A549 (cell line): ENCODE measurements around the gene TEAD4. TPM values are rescaled to one million over a fixed set of nuclear protein-coding genes. Genes with fewer than 3 reads are reported as not detected.

Experiments used
- ATAC-seq, 2 experiments: fragments of 200-7000 bp in 1 of 2; fragments of >200 bp in 1 of 2; cut with Nextera tagmentation in 1 of 2; cut with Tn5 transposase in 1 of 2; 3 replicates each; pipeline versions ENCODE4 v1.8.0 to v1.9.1; 2018 to 2020; ENCODE audit warnings: mild to moderate bottlenecking in 1 of 2, moderate library complexity in 1 of 2
- CTCF ChIA-PET: fragments of 300-600 bp; sonication (Branson Sonifier 250); formaldehyde crosslinking; extraction: SDS; loops from one replicate; lab custom pipeline; 2021; ENCODE audit warnings: antibody characterized with exemption, inconsistent platforms; lab: Yijun Ruan, JAX
- POLR2A ChIA-PET: fragments of 350-600 bp; formaldehyde crosslinking; extraction: SDS; loops from one replicate; lab custom pipeline; 2021; ENCODE audit warnings: antibody characterized with exemption, inconsistent platforms; lab: Yijun Ruan, JAX
- DNase-seq, 2 experiments: peaks; one replicate each; pipeline versions ENCODE4 v3.0.0 to v3.0.0-alpha.2; 2011 to 2016; ENCODE audit warnings: low read depth in 1 of 2, low spot score in 1 of 2
- FAIRE-seq: peaks from 2 replicates; lab custom pipeline; 2011; peaks lifted over from hg19 to GRCh38; lab: Jason Lieb, UNC
- H3K27ac ChIP-seq, 2 experiments: fragments of >200 bp; sonication (Bioruptor Twin); formaldehyde crosslinking; 3 replicates each; pipeline ENCODE4 v1.5.1; 2016 to 2017
- H3K4me1 ChIP-seq: fragments of >200 bp; sonication (Bioruptor Twin); formaldehyde crosslinking; 3 replicates; pipeline ENCODE4 v1.6.1; 2016
- H3K4me2 ChIP-seq: fragments of >200 bp; sonication (Bioruptor Twin); formaldehyde crosslinking; 3 replicates; pipeline ENCODE4 v1.6.1; 2016
- H3K4me3 ChIP-seq: fragments of >200 bp; sonication (Bioruptor Twin); formaldehyde crosslinking; 3 replicates; pipeline ENCODE4 v1.5.1; 2016
- H3K9me3 ChIP-seq: fragments of >200 bp; sonication (Bioruptor Twin); formaldehyde crosslinking; 3 replicates; pipeline ENCODE4 v1.6.1; 2016
- BCL3 ChIP-seq: fragments of >200 bp; sonication (Bioruptor Twin); formaldehyde crosslinking; IDR thresholded peaks from 3 replicates; pipeline ENCODE4 v1.6.1; 2016
- BHLHE40 ChIP-seq: IDR thresholded peaks from 2 replicates; pipeline ENCODE4 v1.6.1; 2012; ENCODE audit warnings: low read depth, low read length, inconsistent platforms
- CBX8 ChIP-seq: fragments of 200-600 bp; sonication (generic); IDR thresholded peaks from 2 replicates; pipeline ENCODE4 v1.6.1; 2016
- CEBPB ChIP-seq, 2 experiments: fragments of >200 bp in 1 of 2; sonication (Bioruptor Twin) in 1 of 2; formaldehyde crosslinking in 1 of 2; IDR thresholded peaks; 2 replicates each; pipeline ENCODE4 v1.6.1; 2012 to 2016
- CTCF ChIP-seq: fragments of >200 bp; sonication (Bioruptor Twin); formaldehyde crosslinking; IDR thresholded peaks from 3 replicates; pipeline ENCODE4 v1.5.1; 2016
- ELK1 ChIP-seq: fragments of 150-350 bp; IDR thresholded peaks from 2 replicates; pipeline ENCODE4 v1.6.1; 2014; ENCODE audit warnings: low read depth, mild to moderate bottlenecking, low read length
- FOXS1 ChIP-seq: fragments of 250-450 bp; sonication (Bioruptor Pico); IDR thresholded peaks from 2 replicates; pipeline ENCODE4 v1.5.0; 2020; ENCODE audit warnings: mild to moderate bottlenecking, moderate library complexity
- JUN ChIP-seq, 2 experiments: fragments of >200 bp; sonication (Bioruptor Twin); formaldehyde crosslinking; IDR thresholded peaks; 2 replicates in 1 of 2; 3 replicates in 1 of 2; pipeline ENCODE4 v1.6.1; 2016 to 2017
- JUNB ChIP-seq: fragments of >200 bp; sonication (Bioruptor Twin); formaldehyde crosslinking; IDR thresholded peaks from 2 replicates; pipeline ENCODE4 v1.6.1; 2016
- KDM5A ChIP-seq: fragments of 200-600 bp; sonication (generic); IDR thresholded peaks from 2 replicates; pipeline ENCODE4 v1.6.1; 2016; ENCODE audit warnings: antibody characterized with exemption, mild to moderate bottlenecking
- MAZ ChIP-seq: fragments of 150-350 bp; IDR thresholded peaks from 2 replicates; pipeline ENCODE4 v1.6.1; 2014; ENCODE audit warnings: antibody characterized with exemption, low read depth, low read length, borderline replicate concordance
- NPAS2 ChIP-seq: fragments of 250-450 bp; sonication (Bioruptor Pico); IDR thresholded peaks from 2 replicates; pipeline ENCODE4 v1.8.0; 2022; ENCODE audit warnings: mild to moderate bottlenecking, moderate library complexity, borderline replicate concordance
- NR3C1 ChIP-seq: fragments of >200 bp; sonication (Bioruptor Twin); formaldehyde crosslinking; IDR thresholded peaks from 3 replicates; pipeline ENCODE4 v1.6.1; 2017
- POLR2AphosphoS2 ChIP-seq: conservative IDR thresholded peaks from 2 replicates; pipeline ENCODE4 v1.6.1; 2012; ENCODE audit warnings: low read length, improper control_type of control experiment, inconsistent platforms
- RAD21 ChIP-seq, 2 experiments: fragments of >200 bp in 1 of 2; sonication (Bioruptor Twin) in 1 of 2; formaldehyde crosslinking in 1 of 2; IDR thresholded peaks in 1 of 2; conservative IDR thresholded peaks in 1 of 2; 2 replicates in 1 of 2; 3 replicates in 1 of 2; pipeline ENCODE4 v1.6.1; 2012 to 2018; ENCODE audit warnings: inconsistent platforms in 1 of 2
- RARB ChIP-seq: fragments of 250-450 bp; sonication (Bioruptor Pico); IDR thresholded peaks from 2 replicates; pipeline ENCODE4 v1.8.0; 2021; ENCODE audit warnings: mild to moderate bottlenecking, moderate library complexity
- RNF2 ChIP-seq: fragments of 200-600 bp; sonication (generic); IDR thresholded peaks from 2 replicates; pipeline ENCODE4 v1.6.1; 2016; ENCODE audit warnings: low read depth, mild to moderate bottlenecking, antibody characterized with exemption, moderate library complexity, borderline replicate concordance
- SMC3 ChIP-seq: fragments of >200 bp; sonication (Bioruptor Twin); formaldehyde crosslinking; IDR thresholded peaks from 3 replicates; pipeline ENCODE4 v1.6.1; 2018; ENCODE audit warnings: inconsistent platforms
- TFCP2L1 ChIP-seq: fragments of 250-450 bp; sonication (Bioruptor Pico); IDR thresholded peaks from 2 replicates; pipeline ENCODE4 v1.5.0; 2021; ENCODE audit warnings: mild to moderate bottlenecking
- ZFP36 ChIP-seq: fragments of 450-650 bp; IDR thresholded peaks from 2 replicates; pipeline ENCODE4 v1.6.1; 2014; ENCODE audit warnings: borderline replicate concordance; ENCODE audit not compliant: partially characterized antibody
- WGBS: methylation state at CpG from one replicate; pipeline ENCODE4 v1.1.6; 2017; ENCODE audit errors: missing lambda C conversion rate; 5-methylcytosine and 5-hydroxymethylcytosine counted together
- polyA plus RNA-seq, 4 experiments: library from polyadenylated mRNA; depleted of rRNA in 3 of 4; stranded (reverse); fragments of >200 nt; fragmentation: RNase III in 1 of 4; extraction: RNeasy Plus Mini Kit Qiagen cat#74134 plus additional on column Dnase treatment in 1 of 4; gene quantifications; 2 replicates in 3 of 4; 3 replicates in 1 of 4; pipeline ENCODE4 v1.2.3, GENCODE V29; 2011 to 2017
- TF ChIP-seq, protein P1 (sequence below): fragments of 450-650 bp; IDR thresholded peaks from 2 replicates; pipeline ENCODE4 v1.6.1; 2014; ENCODE audit warnings: antibody characterized with exemption
- TF ChIP-seq, protein P2 (sequence below): fragments of 200-600 bp; sonication (generic); IDR thresholded peaks from 2 replicates; pipeline ENCODE4 v1.6.1; 2016; ENCODE audit warnings: antibody characterized with exemption, mild to moderate bottlenecking, moderate library complexity

The TEAD4 gene
- polyA plus RNA-seq, 2 of the 4 experiments (the other 2 are of a cell fraction) = 22.6 to 31.8 TPM

GRCh38 chr12:3040663-3041544 lies 81.7 kb downstream of the TEAD4 start:
- 83% methylated on average over 27 of the region's 29 CpGs for WGBS
- ChIA-PET POLR2A (interaction anchor here (0.6 to 1.5 kb wide), 2 partner anchors 35 to 150 kb away, joined by 4 to 5 read pairs; partner anchors contain the start of gene TULP3), CTCF (interaction anchor here (0.7 to 2.5 kb wide), 20 partner anchors 7 to 195 kb away, joined by 3 to 13 read pairs (median 7); no protein-coding TSS in a partner anchor)
- H3K4me2 ChIP-seq = no peak overlapping the region
- no peaks in the 10 kb centered on the region for H3K4me1 ChIP-seq
- TF ChIP-seq NPAS2 (CRISPR knock-in tag) (no peak), TFCP2L1 (CRISPR knock-in tag) (no peak), MAZ (no peak), CEBPB (IDR thresholded peaks at IDR 0.05) (no peak), ELK1 (no peak)
- no peak overlapping the region for H3K4me3 ChIP-seq
- DNase-seq (no peak), ATAC-seq (peak; percentile 26 to 37; a peak in 4 of 6 replicates), FAIRE-seq (no peak)
- no peaks in the 10 kb centered on the region for H3K9me3 ChIP-seq
- no peak overlapping the region for H3K27ac ChIP-seq

GRCh38 chr12:3041558-3042164 lies 82.5 kb downstream of the TEAD4 start:
- no peak overlapping the region for H3K27ac ChIP-seq
- 56% methylated on average over 11 of the region's 11 CpGs for WGBS
- no peaks in the 10 kb centered on the region for H3K9me3 ChIP-seq
- TF ChIP-seq RARB (CRISPR knock-in tag) (no peak), RAD21 (conservative IDR thresholded peaks at IDR 0.05 in 1 of 2, IDR thresholded peaks at IDR 0.05 in 1 of 2) (peak; percentile 69 to 74), FOXS1 (no peak), MAZ (peak; percentile 89; the same call in 1 of the 2 replicates), CTCF (peak; percentile 78), BHLHE40 (no peak), KDM5A (no peak), SMC3 (peak; percentile 41; the same call in 1 of the 3 replicates), NR3C1 (no peak)
- TF ChIP-seq, all 56 proteins: peak for 4
- POLR2A ChIA-PET = interaction anchor here (0.6 to 1.5 kb wide), 3 partner anchors 35 to 156 kb away, joined by 4 to 6 read pairs (median 5); partner anchors contain the start of gene TULP3
- ATAC-seq = peak; percentile 85 to 95
- no peak overlapping the region for H3K4me3 ChIP-seq
- H3K4me2 ChIP-seq = no peak overlapping the region
- CTCF ChIA-PET = interaction anchor here (0.6 to 2.5 kb wide), 31 partner anchors 8 to 251 kb away, joined by 3 to 13 read pairs (median 4); partner anchors contain the start of gene ITFG2
- DNase-seq = peak; percentile 87 to 90
- peak; percentile 68 for FAIRE-seq
- no peaks in the 10 kb centered on the region for H3K4me1 ChIP-seq

DNA sequence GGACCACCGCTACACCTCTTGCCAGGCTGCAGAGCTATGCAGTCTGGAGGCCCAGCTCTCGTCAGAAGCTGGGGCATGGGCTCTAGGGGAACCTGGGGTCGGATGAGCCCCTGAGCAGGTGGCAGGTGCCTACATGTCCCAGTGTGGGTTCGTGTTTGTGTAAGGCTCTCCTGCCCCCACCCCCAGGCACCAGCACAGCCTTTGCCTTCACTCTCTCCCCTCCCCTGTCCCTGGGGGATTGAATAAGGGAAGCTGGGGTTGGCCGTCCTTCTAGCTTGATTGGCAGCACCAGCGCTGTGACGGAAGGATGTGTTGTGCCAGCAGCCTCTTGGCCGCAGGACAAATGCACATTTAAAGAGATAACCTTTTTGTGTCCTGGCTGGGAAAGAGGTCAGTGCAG lies 83.2 kb downstream of the TEAD4 start:
- no peaks in the 10 kb centered on the region for H3K9me3 ChIP-seq
- no peak overlapping the region for H3K27ac ChIP-seq
- POLR2A ChIA-PET = interaction anchor here (1.5 kb wide), 1 partner anchor 152 kb away, joined by 5 read pairs; the partner anchor contains the start of gene TULP3
- ATAC-seq (no peak), FAIRE-seq (no peak), DNase-seq (no peak)
- CTCF ChIA-PET = interaction anchor here (0.6 to 2.5 kb wide), 29 partner anchors 8 to 251 kb away, joined by 3 to 13 read pairs (median 4); partner anchors contain the start of gene ITFG2
- no peaks in the 10 kb centered on the region for H3K4me1 ChIP-seq
- no peak overlapping the region for H3K4me2 ChIP-seq
- WGBS = 98% methylated on average over 6 of the region's 8 CpGs
- H3K4me3 ChIP-seq = no peak overlapping the region
- TF ChIP-seq RNF2 (no peak), CBX8 (no peak), JUNB (no peak), ZFP36 (no peak), JUN (IDR thresholded peaks at IDR 0.05) (no peak), POLR2AphosphoS2 (no peak), BCL3 (no peak)
- TF ChIP-seq, protein P1, sequence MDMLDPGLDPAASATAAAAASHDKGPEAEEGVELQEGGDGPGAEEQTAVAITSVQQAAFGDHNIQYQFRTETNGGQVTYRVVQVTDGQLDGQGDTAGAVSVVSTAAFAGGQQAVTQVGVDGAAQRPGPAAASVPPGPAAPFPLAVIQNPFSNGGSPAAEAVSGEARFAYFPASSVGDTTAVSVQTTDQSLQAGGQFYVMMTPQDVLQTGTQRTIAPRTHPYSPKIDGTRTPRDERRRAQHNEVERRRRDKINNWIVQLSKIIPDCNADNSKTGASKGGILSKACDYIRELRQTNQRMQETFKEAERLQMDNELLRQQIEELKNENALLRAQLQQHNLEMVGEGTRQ = no peak
- TF ChIP-seq, protein P2, sequence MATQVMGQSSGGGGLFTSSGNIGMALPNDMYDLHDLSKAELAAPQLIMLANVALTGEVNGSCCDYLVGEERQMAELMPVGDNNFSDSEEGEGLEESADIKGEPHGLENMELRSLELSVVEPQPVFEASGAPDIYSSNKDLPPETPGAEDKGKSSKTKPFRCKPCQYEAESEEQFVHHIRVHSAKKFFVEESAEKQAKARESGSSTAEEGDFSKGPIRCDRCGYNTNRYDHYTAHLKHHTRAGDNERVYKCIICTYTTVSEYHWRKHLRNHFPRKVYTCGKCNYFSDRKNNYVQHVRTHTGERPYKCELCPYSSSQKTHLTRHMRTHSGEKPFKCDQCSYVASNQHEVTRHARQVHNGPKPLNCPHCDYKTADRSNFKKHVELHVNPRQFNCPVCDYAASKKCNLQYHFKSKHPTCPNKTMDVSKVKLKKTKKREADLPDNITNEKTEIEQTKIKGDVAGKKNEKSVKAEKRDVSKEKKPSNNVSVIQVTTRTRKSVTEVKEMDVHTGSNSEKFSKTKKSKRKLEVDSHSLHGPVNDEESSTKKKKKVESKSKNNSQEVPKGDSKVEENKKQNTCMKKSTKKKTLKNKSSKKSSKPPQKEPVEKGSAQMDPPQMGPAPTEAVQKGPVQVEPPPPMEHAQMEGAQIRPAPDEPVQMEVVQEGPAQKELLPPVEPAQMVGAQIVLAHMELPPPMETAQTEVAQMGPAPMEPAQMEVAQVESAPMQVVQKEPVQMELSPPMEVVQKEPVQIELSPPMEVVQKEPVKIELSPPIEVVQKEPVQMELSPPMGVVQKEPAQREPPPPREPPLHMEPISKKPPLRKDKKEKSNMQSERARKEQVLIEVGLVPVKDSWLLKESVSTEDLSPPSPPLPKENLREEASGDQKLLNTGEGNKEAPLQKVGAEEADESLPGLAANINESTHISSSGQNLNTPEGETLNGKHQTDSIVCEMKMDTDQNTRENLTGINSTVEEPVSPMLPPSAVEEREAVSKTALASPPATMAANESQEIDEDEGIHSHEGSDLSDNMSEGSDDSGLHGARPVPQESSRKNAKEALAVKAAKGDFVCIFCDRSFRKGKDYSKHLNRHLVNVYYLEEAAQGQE = no peak
